ENCODE results near the gene DDX28.
A peak's percentile ranks its signal among the peaks of the same experiment; 100 is the strongest.
"Not testable (repeated sequence)": the region's sequence is repeated elsewhere in the genome, so short reads cannot be mapped to it uniquely, and the experiment has no call there.

DDX28 gene

GRCh38 chr16:67994040-67994408 is 29.0 kb downstream of the DDX28 start:
- not testable (repeated sequence) for DNase-seq (ENCODE audit: low read depth)

DNA sequence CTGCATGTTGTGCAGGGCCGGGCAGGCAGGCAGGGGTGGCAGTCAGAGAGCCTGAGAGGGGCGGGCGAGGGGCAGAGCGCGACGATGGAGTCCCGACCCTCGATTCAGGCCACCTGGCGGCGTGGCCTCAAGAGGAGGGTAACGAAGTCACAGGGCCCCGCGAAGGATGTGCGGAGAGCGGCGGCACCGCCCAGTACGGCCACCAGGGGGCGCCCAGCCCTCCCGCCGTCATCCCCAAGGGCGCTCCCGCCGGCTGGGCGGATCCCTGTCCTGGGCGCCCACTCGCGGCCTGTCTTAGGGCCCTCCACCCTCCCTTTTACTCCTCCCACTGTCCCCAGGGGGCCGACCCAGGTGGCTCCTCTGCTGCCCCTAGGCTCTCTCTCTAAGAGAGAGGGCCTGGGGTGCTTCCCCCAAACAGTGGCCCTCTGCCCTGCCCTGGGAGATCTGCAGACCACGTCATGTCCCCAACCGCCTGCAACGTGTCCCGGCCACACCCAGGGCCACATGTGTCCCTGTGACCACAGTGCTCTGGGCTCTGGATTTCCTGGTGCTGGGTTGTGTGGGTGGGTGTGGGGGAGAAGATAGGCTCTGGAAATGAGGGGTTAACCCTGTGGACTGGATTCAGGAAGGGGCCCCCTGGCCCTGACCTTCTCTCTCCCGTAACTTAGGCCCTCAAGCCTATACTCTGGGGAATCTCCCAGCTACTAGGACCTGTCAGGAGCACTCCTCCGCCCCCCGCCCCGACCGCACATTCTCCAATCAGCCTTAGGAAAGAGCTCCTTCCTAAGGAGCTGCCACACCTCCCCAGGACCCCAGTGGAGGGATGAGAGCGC is 29.6 kb downstream of the DDX28 start:
- DNase-seq (ENCODE audit: low read depth): peak; percentile 72

DNA sequence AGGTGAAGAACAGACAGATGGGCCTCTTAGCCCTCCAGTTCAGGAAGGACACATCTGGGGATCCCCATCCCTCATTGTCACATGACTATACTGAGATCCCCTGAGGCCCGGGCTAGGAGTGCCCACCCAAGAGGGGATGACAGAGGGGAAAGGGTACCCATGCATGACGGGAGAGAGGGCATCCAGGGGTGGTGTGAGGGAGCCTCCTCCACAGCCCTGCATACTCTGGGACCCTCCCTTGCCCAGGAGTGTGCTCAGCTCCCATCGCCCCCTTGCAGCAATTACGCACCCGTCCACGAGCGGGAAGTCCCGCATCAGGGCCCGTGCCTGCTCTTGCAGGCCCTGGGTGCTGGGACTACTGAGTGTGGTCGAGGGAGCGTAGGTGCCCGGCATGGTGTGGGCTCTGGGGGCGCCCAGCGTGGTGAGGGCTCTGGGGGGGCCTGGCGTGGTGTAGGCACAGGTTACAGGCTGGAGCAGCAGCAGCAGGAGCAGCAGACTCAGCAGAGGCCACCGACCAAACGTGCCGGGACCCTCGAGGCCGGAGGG is 30.3 kb downstream of the DDX28 start:
- DNase-seq (ENCODE audit: low read depth): no peak

GRCh38 chr16:67990018-67990386 is 33.0 kb downstream of the DDX28 start:
- no peak for DNase-seq (ENCODE audit: low read depth)

GRCh38 chr16:67989322-67990017 is 33.6 kb downstream of the DDX28 start:
- DNase-seq (ENCODE audit: low read depth): no peak

- no peak for DNase-seq (ENCODE audit: low read depth)
Observed at GRCh38 chr16:67988675-67989074, 34.4 kb downstream of the DDX28 start.

- DNase-seq (ENCODE audit: low read depth): no peak
Observed at GRCh38 chr16:67987460-67988160, 35.4 kb downstream of the DDX28 start.

GRCh38 chr16:67986949-67987348 is 36.1 kb downstream of the DDX28 start:
- no peak for DNase-seq (ENCODE audit: low read depth)

DNA sequence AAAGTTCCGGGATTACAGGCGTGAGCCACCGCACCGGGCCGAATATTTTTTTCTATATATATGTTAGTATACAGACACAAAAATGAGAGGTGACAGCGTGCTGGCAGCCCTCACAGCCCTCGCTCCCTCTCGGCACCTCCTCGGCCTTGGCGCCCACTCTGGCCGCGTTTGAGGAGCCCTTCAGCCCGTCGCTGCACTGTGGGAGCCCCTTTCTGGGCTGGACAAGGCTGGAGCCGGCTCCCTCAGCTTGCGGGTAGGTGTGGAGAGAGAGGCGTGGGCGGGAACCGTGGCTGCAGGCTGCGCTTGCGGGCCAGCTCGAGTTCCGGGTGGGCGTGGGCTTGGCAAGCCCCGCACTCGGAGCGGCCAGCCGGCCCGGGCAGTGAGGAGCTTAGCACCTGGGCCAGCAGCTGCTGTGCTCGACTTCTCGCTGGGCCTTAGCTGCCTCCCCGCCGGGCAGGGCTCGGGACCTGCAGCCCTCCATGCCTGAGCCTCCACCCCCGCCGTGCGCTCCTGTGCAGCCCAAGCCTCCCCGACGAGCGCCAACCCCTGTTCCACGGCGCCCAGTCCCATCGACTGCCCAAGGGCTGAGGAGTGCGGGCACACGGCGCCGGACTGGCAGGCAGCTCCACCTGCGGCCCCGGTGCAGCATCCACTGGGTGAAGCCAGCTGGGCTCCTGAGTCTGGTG is 40.9 kb downstream of the DDX28 start:
- no peak for DNase-seq (ENCODE audit: low read depth)

DNA sequence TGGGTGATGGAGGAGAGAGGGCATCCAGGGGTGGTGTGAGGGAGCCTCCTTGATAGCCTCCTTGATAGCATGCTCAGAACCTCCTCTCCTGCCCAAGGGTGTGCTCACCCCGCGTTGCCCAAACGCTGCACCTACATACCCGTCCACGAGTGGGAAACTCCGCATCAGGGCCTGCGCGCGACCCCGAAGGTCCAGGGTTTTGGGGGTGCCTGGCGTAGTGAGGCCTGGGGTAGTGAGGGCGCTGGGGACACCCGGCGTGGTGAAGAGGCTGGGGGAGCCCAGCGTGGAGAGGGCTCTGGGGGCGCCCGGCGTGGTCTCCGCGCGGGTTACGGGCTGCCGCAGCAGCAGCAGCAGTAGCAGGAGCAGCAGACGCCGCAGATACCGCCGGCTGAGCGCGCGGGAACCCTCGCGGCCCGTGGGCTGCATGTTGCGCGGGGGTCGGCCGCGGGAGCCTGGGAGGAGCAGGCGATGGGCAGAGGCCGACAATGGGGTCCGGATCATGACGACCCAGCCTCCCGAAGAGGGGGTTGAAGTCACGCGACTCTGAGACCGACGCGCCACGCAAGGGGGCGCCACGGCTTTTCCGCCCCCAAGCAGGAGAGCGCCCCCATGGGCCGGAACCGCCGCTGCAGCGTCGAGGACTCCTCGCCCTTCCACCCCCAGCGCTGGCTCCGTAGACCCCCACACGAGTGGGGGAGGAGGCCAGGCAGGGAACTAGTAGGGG is 42.9 kb downstream of the DDX28 start, which contains the start of gene DPEP3:
TSS of gene DPEP3 (minus strand) at position 545 of the 724 bp plus-strand sequence. CDS start at position 426, 119 bp downstream.
- no peak for DNase-seq (ENCODE audit: low read depth)

DNA sequence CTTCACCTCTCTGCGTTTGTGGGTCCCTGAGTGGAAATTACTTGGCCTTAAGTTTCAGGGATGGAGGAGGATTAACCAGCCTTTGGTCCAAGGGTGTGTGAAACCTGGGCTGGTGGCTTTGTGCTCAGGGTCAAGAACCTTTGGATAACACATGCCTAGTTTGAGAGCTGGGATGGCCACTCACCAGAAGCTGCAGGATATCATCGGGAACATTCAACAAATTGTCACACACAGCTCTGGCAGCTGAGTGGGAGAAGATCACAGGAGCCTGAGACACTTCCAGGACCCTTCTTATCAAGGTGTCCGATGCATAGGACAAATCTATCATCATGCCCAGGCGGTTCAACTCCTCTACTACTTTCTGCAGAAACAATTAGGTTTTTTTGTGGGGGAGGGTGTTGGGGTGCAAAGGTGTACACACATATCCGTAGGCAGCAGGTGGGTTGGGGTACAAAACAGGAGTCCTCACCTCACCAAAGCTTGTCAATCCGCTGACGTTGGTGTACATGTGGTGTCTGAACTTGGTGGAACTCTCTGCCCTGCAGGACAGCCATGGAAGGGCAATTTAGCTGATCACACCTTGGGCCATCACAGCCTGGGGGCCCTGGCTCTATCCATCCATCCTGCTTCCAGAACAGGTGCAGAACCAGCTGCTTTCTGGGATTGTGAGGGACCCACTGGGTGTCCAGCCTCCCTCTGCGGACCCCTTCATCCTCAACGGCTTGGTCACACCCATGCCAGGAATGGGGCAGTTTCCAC is 45.4 kb downstream of the DDX28 start:
- DNase-seq (ENCODE audit: low read depth): no peak

DNA sequence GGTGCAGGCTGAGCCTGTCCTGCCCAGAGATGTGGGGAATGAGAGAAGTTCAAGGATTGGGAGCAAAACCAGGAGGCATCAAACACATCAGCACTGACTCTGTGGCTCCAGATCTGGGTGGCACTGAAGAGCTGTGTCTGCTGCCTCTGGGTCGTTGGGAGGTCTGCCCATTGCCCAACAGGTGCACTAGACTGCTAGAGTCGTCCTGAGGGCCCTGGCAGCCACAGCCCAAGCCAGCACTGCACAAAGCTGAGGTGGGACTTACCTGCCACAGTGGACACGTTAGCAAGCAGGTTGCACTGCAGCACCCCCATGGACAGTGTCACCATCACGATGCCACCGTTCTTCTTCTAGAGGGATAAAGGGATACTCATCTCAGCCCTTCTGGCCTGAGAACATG is 46.0 kb downstream of the DDX28 start:
- no peak for DNase-seq (ENCODE audit: low read depth)

GRCh38 chr16:67976205-67976604 is 46.8 kb downstream of the DDX28 start:
- no peak for DNase-seq (ENCODE audit: low read depth)

DNA sequence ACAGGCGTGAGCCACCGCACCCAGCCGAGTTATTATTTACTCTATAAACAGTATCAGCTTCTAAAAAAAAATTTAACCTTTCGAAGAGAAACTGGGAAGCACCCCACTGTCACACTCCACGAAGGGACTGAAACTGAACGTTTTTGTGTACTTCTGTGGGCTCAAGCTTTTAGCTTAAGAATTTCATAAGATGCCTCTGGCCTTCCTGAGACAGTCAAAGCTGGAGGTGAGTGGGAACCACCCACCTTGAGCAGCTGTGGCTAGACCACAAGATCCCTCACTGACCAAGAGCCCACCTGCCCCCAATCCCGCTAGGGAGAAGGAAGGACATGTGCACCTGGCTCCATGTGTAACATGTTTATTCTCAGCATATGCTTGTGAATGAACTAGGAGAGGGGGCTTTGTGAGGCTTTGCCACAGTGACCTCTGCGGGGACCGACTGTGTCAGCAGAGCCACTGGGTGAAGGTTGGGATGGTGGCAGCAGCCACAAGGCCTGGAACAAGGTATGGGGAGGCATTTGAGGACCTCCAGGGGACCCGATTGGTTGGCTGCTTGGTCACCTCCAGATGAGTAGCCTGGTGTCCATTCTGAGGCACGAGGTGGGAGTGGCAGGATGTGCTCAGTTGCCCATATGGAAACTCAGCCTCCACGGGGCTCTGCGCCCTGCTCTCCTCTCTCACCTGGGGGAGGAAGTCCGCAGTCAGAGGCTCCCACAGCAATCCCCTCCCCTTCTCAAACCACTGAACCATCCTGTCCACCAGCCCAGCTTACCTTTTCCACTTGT is 47.5 kb downstream of the DDX28 start:
- no peak for DNase-seq (ENCODE audit: low read depth)

- DNase-seq (ENCODE audit: low read depth): not testable (repeated sequence)
Observed at GRCh38 chr16:67972285-67972684, 50.7 kb downstream of the DDX28 start.

- no peak for DNase-seq (ENCODE audit: low read depth)
Observed at GRCh38 chr16:67971111-67971510, 51.9 kb downstream of the DDX28 start.

Measured in stimulated activated CD8-positive, alpha-beta memory T cell treated with anti-CD3 and anti-CD28 coated beads, Interleukin-12 subunit alpha, Interleukin-12 subunit beta, amount 100 ng/mL, for 4 hours (primary cell).